ENCODE data around the gene NOL3. TPM values are rescaled to one million over a fixed set of nuclear protein-coding genes. Genes with fewer than 3 reads are reported as not detected.

Gene NOL3
- total and polyA plus RNA-seq, 2 of the 13 experiments (the other 11 are each of a cell fraction or from before 2014, with no cell fraction given), result 5.7 to 20.5 TPM

DNA sequence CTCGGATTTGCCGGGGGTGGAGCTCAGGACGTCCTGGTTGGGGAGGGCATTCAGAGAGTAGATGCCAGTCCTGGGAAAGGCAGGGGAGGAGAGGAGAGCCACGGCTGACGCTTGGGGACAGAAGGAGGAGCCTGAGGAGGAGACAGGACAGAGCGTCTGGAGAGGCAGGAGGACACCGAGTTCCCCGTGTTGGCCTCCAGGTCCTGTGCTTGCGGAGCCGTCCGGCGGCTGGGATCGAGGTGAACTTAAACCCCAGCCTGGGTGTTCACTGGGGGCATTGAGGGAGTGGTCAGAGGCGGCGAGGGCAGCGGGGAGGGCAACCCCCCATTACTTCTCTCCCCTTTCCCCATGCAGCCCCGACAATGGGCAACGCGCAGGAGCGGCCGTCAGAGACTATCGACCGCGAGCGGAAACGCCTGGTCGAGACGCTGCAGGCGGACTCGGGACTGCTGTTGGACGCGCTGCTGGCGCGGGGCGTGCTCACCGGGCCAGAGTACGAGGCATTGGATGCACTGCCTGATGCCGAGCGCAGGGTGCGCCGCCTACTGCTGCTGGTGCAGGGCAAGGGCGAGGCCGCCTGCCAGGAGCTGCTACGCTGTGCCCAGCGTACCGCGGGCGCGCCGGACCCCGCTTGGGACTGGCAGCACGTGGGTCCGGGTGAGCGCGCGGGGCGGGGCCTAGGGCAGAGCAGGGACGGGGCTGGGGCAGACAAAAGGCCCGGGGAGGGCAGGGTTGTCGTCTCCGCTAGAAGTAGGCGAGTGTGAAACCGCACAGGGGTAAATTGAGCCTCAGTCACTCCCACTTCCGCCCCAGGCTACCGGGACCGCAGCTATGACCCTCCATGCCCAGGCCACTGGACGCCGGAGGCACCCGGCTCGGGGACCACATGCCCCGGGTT is 3.7 kb downstream of the NOL3 start (continued):
- TF ChIP-seq, protein P1, sequence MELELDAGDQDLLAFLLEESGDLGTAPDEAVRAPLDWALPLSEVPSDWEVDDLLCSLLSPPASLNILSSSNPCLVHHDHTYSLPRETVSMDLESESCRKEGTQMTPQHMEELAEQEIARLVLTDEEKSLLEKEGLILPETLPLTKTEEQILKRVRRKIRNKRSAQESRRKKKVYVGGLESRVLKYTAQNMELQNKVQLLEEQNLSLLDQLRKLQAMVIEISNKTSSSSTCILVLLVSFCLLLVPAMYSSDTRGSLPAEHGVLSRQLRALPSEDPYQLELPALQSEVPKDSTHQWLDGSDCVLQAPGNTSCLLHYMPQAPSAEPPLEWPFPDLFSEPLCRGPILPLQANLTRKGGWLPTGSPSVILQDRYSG (CRISPR knock-in tag; IDR thresholded peaks at IDR 0.05), result 0 out of 2 replicates have a peak, but pooled peaks have one; percentile 28
- peak; percentile 91 for TF ChIP-seq ZNF724P (CRISPR knock-in tag; IDR thresholded peaks at IDR 0.05; ENCODE audit: borderline replicate concordance)
- TF ChIP-seq, protein P2, sequence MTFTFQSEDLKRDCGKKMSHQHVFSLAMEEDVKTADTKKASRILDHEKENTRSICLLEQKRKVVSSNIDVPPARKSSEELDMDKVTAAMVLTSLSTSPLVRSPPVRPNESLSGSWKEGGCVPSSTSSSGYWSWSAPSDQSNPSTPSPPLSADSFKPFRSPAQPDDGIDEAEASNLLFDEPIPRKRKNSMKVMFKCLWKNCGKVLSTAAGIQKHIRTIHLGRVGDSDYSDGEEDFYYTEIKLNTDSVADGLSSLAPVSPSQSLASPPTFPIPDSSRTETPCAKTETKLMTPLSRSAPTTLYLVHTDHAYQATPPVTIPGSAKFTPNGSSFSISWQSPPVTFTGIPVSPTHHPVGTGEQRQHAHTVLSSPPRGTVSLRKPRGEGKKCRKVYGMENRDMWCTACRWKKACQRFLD (CRISPR knock-in tag; IDR thresholded peaks at IDR 0.05; ENCODE audit: borderline replicate concordance), result peak; percentile 79; the same call in 1 of the 2 replicates
- peak; percentile 83 for TF ChIP-seq POLR2G (IDR thresholded peaks at IDR 0.05; ENCODE audit: low read depth, low read length)
- TF ChIP-seq MBD4 (IDR thresholded peaks at IDR 0.05; ENCODE audit: borderline replicate concordance, low read length), result no peak
- TF ChIP-seq, protein P3, sequence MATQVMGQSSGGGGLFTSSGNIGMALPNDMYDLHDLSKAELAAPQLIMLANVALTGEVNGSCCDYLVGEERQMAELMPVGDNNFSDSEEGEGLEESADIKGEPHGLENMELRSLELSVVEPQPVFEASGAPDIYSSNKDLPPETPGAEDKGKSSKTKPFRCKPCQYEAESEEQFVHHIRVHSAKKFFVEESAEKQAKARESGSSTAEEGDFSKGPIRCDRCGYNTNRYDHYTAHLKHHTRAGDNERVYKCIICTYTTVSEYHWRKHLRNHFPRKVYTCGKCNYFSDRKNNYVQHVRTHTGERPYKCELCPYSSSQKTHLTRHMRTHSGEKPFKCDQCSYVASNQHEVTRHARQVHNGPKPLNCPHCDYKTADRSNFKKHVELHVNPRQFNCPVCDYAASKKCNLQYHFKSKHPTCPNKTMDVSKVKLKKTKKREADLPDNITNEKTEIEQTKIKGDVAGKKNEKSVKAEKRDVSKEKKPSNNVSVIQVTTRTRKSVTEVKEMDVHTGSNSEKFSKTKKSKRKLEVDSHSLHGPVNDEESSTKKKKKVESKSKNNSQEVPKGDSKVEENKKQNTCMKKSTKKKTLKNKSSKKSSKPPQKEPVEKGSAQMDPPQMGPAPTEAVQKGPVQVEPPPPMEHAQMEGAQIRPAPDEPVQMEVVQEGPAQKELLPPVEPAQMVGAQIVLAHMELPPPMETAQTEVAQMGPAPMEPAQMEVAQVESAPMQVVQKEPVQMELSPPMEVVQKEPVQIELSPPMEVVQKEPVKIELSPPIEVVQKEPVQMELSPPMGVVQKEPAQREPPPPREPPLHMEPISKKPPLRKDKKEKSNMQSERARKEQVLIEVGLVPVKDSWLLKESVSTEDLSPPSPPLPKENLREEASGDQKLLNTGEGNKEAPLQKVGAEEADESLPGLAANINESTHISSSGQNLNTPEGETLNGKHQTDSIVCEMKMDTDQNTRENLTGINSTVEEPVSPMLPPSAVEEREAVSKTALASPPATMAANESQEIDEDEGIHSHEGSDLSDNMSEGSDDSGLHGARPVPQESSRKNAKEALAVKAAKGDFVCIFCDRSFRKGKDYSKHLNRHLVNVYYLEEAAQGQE (IDR thresholded peaks at IDR 0.05; ENCODE audit: borderline replicate concordance in 1 of 2, low read depth in 1 of 2, low read length in 2 of 2), result peak in 1 of 2 experiments; percentile 32; a peak in 1 of 4 replicates
- TF ChIP-seq ZSCAN22 (CRISPR knock-in tag; IDR thresholded peaks at IDR 0.05), result no peak
- TF ChIP-seq TBX3 (IDR thresholded peaks at IDR 0.05; ENCODE audit: borderline replicate concordance), result no peak
- TF ChIP-seq ZMYM4 (CRISPR knock-in tag; IDR thresholded peaks at IDR 0.05), result peak; percentile 46; the same call in 1 of the 2 replicates
- TF ChIP-seq SIN3B (IDR thresholded peaks at IDR 0.05; ENCODE audit: low read length), result no peak
- no peak for TF ChIP-seq HOXA5 (CRISPR knock-in tag; IDR thresholded peaks at IDR 0.05)
- TF ChIP-seq, protein P4, sequence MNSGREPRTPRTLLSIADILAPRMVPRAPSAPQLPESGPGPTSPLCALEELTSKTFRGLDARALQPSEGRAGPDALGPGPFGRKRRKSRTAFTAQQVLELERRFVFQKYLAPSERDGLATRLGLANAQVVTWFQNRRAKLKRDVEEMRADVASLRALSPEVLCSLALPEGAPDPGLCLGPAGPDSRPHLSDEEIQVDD (CRISPR knock-in tag; IDR thresholded peaks at IDR 0.05; ENCODE audit: borderline replicate concordance), result peak; percentile 75
- TF ChIP-seq MIER2 (CRISPR knock-in tag; IDR thresholded peaks at IDR 0.05), result peak; percentile 75
- TF ChIP-seq SNAI1 (CRISPR knock-in tag; IDR thresholded peaks at IDR 0.05; ENCODE audit: borderline replicate concordance), result no peak
- TF ChIP-seq HOXA3 (CRISPR knock-in tag; IDR thresholded peaks at IDR 0.05), result peak; percentile 93
- TF ChIP-seq NONO (IDR thresholded peaks at IDR 0.05), result no peak
- TF ChIP-seq NONO (CRISPR knock-in tag; conservative IDR thresholded peaks at IDR 0.05), result peak; percentile 96
- peak; percentile 77 for TF ChIP-seq ZNF605 (CRISPR knock-in tag; IDR thresholded peaks at IDR 0.05)
- TF ChIP-seq KLF13 (CRISPR knock-in tag; IDR thresholded peaks at IDR 0.05), result peak; percentile 65; the same call in 1 of the 2 replicates
- TF ChIP-seq DNMT1 (CRISPR knock-in tag; IDR thresholded peaks at IDR 0.05), result peak; percentile 78; the same call in 1 of the 2 replicates
- TF ChIP-seq ZNF33B (CRISPR knock-in tag; IDR thresholded peaks at IDR 0.05), result peak; percentile 95; the same call in 1 of the 2 replicates
- 0 out of 2 replicates have a peak, but pooled peaks have one; percentile 53 for TF ChIP-seq DNMT3B (CRISPR knock-in tag; conservative IDR thresholded peaks at IDR 0.05)
- TF ChIP-seq ERF (CRISPR knock-in tag; IDR thresholded peaks at IDR 0.05), result peak; percentile 97
- peak; percentile 61; the same call in 1 of the 2 replicates for TF ChIP-seq JDP2 (CRISPR knock-in tag; IDR thresholded peaks at IDR 0.05; ENCODE audit: borderline replicate concordance)
